Measurements from ENCODE around the gene ADARB1.
"Not testable (repeated sequence)": the region's sequence is repeated elsewhere in the genome, so short reads cannot be mapped to it uniquely, and the experiment has no call there.

The ADARB1 gene

DNA sequence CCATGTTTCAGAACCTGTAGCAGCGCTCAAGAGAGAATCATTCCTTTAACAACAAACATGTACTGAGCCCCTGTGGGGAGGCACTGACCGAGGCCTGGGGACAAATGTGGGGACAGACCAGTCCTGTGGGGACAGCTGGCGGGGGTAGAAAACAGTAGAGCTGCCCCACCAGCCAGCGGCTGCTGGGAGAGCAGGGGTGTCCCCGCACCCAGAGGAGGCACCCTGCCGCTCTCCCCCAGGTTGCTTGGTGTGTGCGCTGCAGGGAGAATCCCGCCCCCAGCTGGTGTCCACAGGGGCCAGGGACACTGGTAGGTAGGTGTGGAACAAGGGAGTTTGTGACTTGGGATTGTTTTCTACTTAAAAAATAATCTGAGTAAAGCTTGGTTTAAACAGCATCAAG lies 62.1 kb downstream of the ADARB1 start:
- no peak for DNase-seq (ENCODE audit: low spot score)

DNA sequence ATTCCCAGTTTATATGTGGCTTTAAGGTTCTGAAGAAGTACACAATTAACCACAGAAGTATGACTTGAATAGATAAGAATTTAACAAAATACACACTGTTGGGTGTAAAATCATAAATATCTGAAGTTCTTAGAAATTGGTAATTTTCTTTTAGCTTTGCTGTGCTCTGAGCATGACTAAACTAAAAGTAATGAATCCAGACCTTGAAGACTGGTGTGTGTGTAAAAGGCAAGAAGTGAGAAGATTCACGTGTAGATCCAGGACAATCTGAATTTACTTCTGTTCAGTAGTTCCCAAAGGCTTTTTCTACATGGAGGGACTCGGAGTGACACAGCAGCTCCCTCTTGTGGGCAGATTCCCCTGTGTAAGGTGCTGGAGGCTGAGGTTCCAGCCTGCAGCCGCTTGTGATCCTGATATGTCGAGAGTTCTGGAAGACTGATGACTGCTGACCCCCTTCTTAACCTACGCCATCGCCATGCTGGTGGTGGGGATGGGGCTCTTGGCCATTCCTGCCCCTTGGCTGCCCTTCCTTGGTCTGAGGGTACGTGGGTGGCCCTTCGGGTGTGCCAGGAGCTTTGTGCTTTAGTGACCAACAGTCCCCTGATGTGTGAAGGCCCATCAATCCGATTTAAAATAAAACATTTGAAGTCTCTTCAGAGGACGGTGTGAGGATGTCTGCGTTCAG lies 62.7 kb downstream of the ADARB1 start:
- peak; percentile 61 for DNase-seq (ENCODE audit: low spot score)

DNA sequence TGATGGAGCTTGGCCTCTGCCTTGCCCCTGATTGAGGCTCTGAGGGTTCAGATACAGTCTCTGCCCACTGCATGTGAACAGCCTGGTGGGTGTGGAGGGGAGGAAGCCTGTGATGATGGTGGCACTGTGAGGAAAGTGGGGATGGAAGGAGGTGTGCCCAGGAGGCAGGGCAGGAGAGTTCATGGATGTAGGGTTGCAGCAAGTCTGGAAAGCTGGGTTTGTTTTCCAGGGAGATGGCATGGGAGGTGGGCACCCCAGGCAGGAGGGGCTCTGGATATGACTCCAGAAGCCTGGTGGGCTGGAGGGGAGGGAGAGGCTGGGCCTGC lies 63.2 kb downstream of the ADARB1 start:
- DNase-seq (ENCODE audit: low spot score), result no peak

DNA sequence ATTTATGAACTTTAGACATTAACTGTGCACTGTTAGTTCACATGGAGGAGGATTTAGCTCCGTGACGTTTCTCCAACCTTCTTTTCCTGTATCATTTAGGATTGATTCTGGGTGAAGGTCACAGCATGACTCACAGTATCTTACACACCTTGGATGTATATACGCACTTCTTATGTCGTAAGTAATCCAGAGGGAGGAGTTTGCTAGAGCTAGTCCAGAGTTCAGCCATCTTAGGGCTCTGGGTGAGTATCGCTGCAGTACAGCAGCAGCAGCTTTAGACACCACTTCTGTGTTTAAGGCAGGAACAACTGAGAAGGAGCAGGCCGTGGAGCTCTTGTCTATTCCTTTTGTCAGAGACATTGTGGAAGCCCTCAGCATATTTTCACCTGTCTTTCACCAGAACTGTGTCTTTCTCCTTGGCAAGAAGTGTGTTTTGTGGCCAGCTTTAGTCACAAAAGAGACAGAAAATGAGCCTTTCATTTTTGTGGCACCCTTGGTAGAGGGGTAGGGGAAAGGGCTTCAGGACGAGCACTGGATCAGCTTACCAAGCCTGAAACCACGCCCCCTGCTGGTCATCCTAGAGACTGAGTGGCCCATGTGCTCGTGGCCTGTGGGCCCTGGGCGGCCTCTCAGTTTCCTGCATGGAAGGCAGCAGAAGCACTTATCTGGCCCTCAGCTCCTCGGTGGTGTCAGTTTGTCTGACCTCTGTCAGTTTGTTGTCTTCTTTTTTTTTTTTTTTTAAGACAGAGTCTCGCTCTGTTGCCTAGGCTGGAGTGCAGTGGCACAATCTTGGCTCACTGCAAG lies 64.0 kb downstream of the ADARB1 start:
- DNase-seq (ENCODE audit: low spot score), result peak; percentile 69

DNA sequence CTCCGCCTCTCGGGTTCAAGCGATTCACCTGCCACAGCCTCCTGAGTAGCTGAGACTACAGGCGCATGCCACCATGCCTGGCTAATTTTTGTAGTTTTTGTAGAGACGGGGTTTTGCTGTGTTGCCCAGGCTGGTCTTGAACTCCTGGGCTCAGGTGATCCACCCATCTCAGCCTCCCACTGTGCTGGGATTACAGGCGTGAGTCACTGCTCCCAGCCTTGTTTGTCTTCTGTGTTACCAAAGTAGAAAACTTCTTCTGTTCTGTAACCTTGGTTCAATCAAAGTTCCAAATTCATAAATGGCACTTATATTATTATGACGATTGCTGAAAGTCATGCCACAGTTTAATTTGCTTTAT lies 64.6 kb downstream of the ADARB1 start:
- DNase-seq (ENCODE audit: low spot score), result not testable (repeated sequence)

DNA sequence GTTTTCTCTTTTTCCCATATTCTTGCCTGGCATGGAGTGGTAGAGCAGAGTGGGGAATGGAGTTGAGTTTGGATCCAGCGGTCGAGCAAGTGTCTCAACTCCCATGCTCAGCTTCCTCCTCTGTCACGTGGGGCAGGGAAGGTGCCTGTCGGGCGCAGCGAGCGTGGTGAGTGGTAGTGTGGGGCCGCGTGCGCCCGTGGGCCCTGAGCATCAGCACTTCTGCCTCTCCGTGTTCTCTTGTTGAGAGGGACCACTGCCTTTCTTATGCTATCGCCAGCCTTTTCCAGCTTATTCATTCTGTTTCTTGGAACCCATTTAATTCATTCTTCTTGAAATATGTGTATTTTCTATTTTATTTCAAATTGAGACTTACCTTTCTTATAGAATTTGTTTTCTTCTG lies 65.1 kb downstream of the ADARB1 start:
- no peak for DNase-seq (ENCODE audit: low spot score)

DNA sequence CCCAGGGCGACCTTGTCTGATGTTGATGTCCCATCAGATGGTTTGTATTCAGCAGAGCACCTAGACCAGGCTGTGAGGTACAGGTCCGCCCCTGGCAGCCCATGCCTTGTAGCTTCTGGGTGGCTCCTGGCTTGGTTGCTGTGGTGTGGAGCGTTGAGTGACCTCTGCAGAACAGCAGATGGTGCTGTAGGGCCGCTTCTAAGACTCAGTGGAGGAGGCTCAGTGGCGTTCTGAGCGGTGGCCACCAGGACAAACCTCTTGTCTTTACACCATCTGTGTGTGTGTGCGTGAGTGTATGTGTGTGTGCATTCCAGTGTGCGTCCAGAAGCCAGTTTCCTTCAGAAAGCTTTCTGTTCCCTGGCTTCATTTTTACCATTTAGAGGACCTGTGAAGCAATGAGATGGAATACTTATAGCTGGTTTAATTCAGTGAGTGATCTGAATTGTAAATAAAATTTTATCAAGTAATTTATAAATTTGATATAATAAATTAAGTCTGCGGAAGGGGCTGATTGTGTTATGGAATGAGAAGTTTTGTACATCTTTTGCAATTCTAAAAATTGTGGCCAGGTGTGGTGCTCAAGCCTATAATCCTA lies 66.1 kb downstream of the ADARB1 start:
- peak; percentile 69 for DNase-seq (ENCODE audit: low spot score)

DNA sequence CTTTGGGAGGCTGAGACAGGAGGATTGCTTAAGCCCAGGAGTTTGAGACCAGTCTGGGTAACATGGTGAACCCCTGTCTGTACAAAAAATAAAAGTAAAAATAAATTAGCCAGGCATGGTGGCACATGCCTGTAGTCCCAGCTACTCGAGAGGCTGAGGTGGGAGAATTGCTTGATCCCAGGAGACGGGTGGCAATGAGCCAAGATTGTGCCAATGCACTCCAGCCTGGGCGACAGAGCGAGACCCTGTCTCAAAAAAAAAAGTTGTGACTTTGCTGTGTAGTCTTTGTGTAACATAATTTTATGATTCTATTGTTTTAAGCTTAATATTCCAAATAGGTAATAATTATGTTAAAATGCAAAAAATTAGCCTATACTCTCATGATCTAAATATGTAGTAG lies 66.6 kb downstream of the ADARB1 start:
- not testable (repeated sequence) for DNase-seq (ENCODE audit: low spot score)

DNA sequence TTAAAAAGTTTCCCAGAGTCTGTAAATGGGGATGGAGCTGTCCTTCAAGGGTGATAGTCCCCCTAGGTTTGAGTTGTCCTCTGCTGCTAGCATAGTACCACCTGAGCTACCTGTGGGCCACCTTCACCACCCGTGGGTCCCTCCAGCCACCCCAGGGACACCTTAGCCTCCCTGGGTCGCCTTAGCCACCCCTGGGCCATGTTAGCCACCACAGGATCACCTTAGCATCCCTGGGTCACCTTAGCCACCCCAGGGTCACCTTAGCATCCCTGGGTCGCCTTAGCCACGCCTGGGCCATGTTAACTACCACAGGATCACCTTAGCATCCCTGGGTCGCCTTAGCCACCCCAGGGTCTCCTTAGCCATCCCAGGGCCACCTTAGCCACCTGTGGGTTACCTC lies 67.1 kb downstream of the ADARB1 start:
- DNase-seq (ENCODE audit: low spot score), result no peak

DNA sequence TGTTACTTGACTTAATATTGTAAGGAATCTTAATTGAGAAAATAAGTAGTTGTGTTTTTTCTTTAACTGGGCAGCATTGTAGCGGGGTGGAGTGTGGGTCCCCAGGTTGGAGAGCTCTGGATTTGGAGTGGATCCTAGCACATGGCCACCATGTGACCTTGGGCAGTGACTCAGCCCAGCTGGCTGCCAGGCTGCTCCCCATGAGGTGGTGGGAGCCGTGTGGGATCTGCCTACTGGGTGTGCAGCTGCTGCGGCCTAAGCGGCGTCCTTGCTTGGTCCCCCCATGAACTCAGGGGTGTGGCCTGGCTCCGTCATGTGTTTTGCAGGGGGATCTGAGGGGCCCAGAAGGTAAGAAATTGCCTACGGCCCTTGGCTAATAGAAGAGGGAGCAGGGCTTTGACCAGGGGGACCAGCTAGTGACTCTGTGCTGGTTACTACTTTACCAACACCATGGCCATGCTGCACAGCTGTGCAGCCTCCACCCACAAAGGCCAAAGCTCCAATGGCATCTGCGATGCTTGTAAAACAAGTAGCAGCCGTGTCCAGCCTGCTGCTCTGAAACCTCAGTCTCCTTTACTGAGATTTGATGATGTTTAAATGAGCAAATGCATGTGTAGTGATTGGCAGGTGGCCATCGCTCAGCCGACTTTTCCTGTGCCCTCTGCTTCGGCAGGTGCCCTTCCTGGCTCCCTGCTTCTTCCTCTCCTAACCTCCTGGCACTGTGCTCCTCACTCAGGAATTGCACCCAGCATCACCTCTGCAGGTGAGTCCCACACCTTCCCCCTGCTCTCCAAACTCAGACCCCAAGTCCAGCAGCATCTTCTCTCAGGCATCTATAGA lies 68.3 kb downstream of the ADARB1 start:
- DNase-seq (ENCODE audit: low spot score), result no peak

DNA sequence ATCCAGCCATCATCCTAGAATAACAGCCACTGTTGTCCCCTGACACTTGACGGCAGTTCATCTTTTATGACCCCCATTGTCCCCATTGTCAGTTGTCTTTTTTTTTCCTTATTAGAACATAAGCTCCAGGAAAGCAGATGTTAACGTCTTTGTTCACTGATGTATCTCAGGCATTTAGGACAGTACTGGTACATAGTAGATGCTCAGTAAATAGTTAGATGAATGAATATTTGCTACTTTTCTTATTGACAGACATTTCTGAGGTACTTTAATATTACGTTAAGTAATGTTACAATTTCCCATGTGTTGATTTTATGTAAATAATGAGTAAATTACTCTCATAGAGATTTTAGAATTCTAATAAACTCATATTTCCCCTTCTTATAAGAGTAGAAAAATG lies 69.5 kb downstream of the ADARB1 start:
- no peak for DNase-seq (ENCODE audit: low spot score)

DNA sequence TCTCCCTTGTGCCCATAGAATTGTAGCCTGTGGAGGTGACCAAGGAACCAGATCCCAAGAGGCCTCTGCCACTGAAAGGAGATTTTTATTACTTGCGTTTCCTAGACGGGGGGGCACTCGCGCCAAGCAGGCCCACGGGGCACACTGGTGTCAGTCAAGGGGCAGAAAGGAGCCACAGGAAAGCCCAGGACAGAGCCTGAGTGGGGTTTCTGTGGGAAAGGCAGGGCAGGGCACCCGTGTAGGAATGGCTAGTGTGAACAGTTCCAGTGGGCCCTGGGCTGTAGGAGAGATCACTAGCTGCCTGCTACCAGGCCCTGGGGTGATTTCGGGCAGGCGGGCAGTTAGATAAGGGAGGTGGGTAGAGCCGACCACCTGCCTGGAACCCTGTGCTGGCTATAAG lies 70.8 kb downstream of the ADARB1 start:
- no peak for DNase-seq (ENCODE audit: low spot score)

DNA sequence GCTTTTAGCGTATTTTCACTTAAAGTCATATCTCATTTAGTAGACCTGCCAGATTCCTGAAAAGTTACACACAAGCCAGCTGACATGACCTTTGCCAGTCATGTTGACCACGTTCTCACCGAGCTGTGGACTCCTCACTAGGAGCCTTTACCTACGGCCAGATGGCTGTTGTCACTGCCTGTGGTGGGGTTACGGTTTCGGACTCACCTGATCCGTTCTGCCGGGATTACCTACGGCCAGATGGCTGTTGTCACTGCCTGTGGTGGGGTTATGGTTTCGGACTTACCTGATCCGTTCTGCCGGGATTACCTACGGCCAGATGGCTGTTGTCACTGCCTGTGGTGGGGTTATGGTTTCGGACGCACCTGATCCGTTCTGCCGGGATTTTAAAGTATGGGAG lies 71.5 kb downstream of the ADARB1 start:
- DNase-seq (ENCODE audit: low spot score), result not testable (repeated sequence)

DNA sequence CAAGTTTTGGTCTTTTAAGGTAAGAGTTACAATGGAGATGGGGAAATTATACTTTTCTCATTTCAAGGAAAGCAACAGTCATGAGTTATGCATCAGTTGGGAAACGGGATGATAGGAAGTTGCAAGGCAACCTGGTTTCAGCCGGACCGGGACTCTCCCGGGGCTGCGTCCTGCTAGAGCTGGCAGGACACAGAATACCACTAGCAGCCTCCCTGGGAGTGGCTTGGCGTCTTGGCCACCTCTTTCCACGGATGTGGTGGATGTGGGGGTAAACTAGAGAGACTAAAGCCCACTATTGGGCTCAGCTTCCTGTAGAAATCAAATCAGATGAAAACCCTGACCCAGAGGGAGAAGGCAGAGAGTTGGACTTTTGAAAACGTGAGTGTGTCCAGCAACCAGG lies 71.9 kb downstream of the ADARB1 start:
- DNase-seq (ENCODE audit: low spot score), result no peak

DNA sequence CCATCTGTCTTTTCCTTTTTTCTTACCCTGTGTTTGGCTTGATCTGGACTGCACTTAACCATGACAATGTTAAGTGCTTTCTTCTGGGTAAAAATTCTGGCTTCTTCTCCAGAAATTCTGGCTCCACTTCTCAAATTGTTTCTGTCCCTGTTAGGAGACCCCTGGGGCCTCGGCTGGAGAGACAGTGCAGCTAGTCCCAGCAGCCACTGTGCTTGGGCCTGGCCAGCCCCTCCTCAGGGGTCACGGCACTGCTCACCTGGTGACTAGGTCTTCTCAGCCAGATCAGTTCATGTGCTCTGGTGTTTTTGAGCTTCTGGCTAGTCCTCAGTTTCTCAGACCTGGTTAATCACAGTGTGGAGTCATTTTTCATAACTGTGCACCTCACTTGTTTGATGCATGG lies 72.4 kb downstream of the ADARB1 start:
- no peak for DNase-seq (ENCODE audit: low spot score)

DNA sequence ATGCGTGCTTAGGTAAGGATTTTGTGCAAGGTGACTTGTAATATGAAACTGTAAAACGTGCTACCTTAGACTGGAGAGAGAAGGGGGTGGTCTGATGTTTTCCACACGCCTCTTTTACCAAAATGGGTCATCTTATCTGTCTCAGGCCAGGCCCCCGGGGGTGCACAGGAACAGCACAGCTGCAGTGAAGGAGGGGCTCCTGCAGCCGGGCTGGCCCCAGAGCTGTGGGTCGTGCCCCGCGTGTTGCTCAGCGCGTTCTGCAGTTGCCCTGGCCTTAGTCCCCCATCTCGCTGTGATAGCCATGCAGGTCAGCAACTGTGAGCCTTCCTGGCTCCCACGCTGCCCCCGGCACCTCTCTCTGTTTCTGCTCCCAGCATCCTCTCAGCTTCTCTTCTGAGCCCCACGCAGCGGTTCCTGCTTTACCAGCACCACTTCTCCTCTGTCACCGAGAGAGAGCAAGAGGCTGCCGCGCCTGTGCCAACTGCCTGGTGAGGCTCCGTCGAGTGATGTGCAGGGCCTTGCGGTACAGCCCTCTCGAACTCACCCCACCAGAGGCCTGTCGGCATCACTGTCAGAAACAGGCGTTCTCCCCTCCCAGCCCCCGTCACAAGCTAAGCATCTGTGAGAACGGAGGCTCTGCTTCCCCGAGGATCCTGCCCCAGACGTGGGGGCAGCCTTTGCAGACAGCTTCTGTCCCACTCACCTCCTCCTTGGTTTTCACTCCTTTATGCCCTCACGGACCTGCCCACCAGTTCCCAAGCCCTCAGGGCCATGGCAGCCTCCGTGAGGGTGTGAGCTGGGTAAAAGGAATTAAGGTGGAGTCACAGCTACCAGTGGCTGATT lies 73.3 kb downstream of the ADARB1 start:
- no peak for DNase-seq (ENCODE audit: low spot score)

DNA sequence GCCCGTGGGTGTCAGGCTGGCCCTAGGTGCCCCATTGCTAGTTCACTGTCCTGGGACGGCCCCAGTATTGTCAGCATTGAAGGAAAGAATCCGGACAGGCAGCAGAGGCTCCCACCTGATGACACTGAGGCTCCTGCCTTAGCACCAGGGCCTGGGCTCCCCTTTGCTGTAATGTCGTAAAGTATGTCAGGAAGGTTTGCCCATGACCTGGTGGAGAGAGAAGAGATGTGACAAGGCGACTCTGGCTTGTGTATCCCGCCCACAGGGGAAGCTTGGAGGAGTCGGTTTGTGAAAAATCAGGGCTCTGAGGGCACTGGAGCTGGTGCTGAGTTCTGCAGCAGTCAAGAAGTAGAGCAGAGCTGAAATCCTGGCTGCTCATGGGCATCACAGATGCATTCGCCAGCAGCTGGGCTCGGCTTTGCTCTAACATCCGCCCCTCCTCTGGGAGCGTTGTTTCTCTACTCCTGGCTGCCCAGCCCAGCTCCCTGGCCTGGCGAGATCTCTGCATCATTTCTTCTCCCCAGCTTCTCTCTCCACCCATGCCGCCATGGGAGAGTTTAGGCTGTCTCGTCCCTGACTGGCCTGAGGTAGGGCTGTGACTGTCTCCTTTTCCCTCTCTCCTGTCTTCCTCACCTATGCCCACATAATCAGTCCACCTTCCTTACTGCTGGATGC lies 74.1 kb downstream of the ADARB1 start:
- DNase-seq (ENCODE audit: low spot score), result no peak

DNA sequence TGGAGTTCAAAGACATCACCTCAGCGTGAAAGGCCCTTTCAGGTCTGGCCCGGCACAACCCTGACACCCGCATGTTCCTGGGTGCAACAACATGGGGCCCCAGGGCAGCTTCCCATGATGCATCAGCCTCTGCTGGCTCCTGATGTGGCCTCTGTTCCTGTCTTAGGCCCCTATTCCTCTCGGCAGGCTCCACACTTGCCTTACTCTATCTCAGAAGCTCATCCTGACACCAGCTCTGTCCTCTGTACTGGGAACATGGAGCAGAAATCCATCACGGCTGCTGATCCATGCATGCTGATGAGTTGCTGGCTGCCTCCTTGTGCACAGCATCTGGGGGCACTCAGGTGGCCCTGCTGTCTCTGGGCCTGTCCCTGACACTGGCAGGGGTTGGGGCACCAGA lies 74.6 kb downstream of the ADARB1 start:
- DNase-seq (ENCODE audit: low spot score), result no peak

DNA sequence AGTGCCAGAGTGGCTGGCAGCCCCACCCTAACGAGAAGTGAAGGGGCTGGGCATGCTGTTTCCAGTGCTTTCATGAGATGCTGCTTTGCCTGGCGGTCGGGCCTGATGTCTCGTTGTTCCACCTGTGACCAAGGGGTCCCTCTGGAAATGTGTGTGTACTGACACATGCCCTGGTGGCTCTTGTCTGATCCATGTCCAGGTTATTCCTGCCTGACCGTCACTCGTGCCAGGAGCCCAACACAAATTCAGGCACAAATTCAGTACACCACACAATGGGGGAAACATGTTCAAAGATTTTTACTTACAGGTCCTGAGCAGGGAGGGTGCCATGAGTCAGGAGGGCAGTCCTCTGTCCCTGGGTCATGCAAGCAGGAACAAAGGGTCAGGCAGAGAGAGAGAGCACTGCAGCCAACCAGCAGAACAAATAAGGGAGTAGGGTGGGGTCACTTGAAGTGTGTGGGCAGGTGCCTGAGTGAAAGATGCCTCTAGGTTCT lies 76.3 kb downstream of the ADARB1 start:
- no peak for DNase-seq (ENCODE audit: low spot score)

DNA sequence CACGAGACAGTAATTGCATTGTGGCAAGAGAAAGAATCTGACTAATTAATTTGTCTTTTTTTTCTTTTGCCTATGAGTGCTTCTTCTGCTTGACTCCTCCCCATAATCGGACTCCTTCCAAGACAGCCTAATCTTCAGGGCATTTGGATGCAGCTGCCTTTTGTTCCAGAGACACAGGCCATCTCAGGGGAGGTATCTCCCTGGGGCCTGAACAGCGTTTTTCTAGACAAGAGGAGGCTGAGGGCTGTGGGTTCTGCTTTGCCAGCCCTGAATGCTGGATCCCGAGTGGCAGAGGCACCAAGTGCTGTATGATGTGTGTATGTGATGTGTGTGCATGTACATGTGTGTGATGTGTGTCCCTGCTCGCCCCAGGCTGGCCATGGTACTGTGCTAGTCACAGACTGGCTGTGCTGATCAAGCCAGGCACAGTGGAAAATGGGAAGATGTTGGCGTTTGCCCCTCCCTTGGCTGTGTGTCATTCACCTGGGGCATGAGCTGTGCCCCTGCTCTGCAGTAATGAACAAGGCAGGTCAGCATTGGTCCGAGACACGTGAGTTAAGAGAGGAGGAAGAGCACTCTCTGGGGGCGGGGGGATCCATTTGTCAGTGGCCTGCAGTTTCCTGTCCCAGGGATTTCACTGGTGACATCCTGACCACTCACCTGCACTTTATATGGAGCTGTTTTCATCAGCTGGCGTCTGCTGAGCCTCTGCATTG lies 77.2 kb downstream of the ADARB1 start:
- no peak for DNase-seq (ENCODE audit: low spot score)

Measured in hematopoietic multipotent progenitor cell treated with erythropoietin and hydrocortisone succinate and interleukin-3 and kit ligand, for 17 days (in vitro differentiated cells).